WTC11 (cell line): Measurements from ENCODE around the gene TNNT3. TPM values are rescaled to one million over a fixed set of nuclear protein-coding genes. Genes with fewer than 3 reads are reported as not detected.

Experiments used
- ATAC-seq: fragments of 200-7000 bp; cut with Tn5 transposase; 2 replicates; pipeline ENCODE4 v1.10.0; 2021; ENCODE audit warnings: mild to moderate bottlenecking, moderate library complexity
- CTCF ChIA-PET: fragments of 300-600 bp; sonication (Branson Sonifier 250); formaldehyde crosslinking; loops from one replicate; lab custom pipeline; 2021; ENCODE audit warnings: antibody characterized with exemption; lab: Charles Lee
- POLR2A ChIA-PET: fragments of 350-600 bp; sonication (Branson Sonifier 250); formaldehyde crosslinking; loops from one replicate; lab custom pipeline; 2021; ENCODE audit warnings: antibody characterized with exemption; lab: Charles Lee
- DNase-seq: peaks from one replicate; pipeline ENCODE4 v3.0.0; 2021; ENCODE audit warnings: low spot score
- H3K27ac Mint-ChIP-seq: 2 replicates; pipeline ENCODE4 v1.8.0; 2021; ENCODE audit warnings: mixed read lengths
- H3K27me3 Mint-ChIP-seq: 2 replicates; pipeline ENCODE4 v1.8.0; 2021; ENCODE audit warnings: low read depth, mild to moderate bottlenecking, moderate library complexity, mixed read lengths
- H3K36me3 Mint-ChIP-seq: 2 replicates; pipeline ENCODE4 v1.8.0; 2021; ENCODE audit warnings: mixed read lengths
- H3K4me1 Mint-ChIP-seq: 2 replicates; pipeline ENCODE4 v1.8.0; 2022; ENCODE audit warnings: mixed read lengths
- H3K4me3 Mint-ChIP-seq: 2 replicates; pipeline ENCODE4 v1.8.0; 2021; ENCODE audit warnings: mild to moderate bottlenecking, moderate library complexity, mixed read lengths
- H3K9me3 Mint-ChIP-seq: 2 replicates; pipeline ENCODE4 v1.8.0; 2021; ENCODE audit warnings: mixed read lengths
- HMGA2 ChIP-seq: fragments of 250-450 bp; sonication (Bioruptor Pico); IDR thresholded peaks from 2 replicates; pipeline ENCODE4 v1.4.0; 2021; ENCODE audit warnings: mild to moderate bottlenecking, moderate library complexity
- MYBL2 ChIP-seq: sonication (generic); formaldehyde crosslinking; IDR thresholded peaks from 2 replicates; pipeline ENCODE4 v1.8.1; 2023; ENCODE audit warnings: mild to moderate bottlenecking, moderate library complexity, missing genetic modification reagents
- NR1H2 ChIP-seq: sonication (generic); formaldehyde crosslinking; IDR thresholded peaks from 2 replicates; pipeline ENCODE4 v1.9.0; 2021; ENCODE audit warnings: mild to moderate bottlenecking, moderate library complexity, missing genetic modification reagents
- TEAD1 ChIP-seq: sonication (generic); formaldehyde crosslinking; IDR thresholded peaks from 2 replicates; pipeline ENCODE4 v1.8.0; 2022; ENCODE audit warnings: mild to moderate bottlenecking, missing genetic modification reagents
- TEAD4 ChIP-seq: sonication (generic); formaldehyde crosslinking; IDR thresholded peaks from 2 replicates; pipeline ENCODE4 v1.8.0; 2022; ENCODE audit warnings: mild to moderate bottlenecking, missing genetic modification reagents
- ZNF121 ChIP-seq: sonication (generic); formaldehyde crosslinking; IDR thresholded peaks from 2 replicates; pipeline ENCODE4 v1.8.0; 2023; ENCODE audit warnings: missing genetic modification reagents
- ZNF396 ChIP-seq: fragments of 250-450 bp; sonication (Bioruptor Pico); IDR thresholded peaks from 2 replicates; pipeline ENCODE4 v1.8.0; 2021; ENCODE audit warnings: mild to moderate bottlenecking, moderate library complexity, borderline replicate concordance
- total RNA-seq: library from RNA; stranded (reverse); gene quantifications from 3 replicates; pipeline ENCODE4 v1.2.3, GENCODE V29; 2021
- TF ChIP-seq, protein P1 (sequence below): fragments of 200-600 bp; IDR thresholded peaks from 2 replicates; pipeline ENCODE4 v1.8.0; 2022; ENCODE audit warnings: antibody characterized with exemption
- TF ChIP-seq, protein P2 (sequence below): fragments of 250-450 bp; sonication (Bioruptor Pico); IDR thresholded peaks from 2 replicates; pipeline ENCODE4 v1.9.0; 2021; ENCODE audit warnings: mild to moderate bottlenecking, borderline replicate concordance
- TF ChIP-seq, protein P3 (sequence below): sonication (generic); formaldehyde crosslinking; IDR thresholded peaks from 2 replicates; pipeline ENCODE4 v1.8.0; 2023; ENCODE audit warnings: mild to moderate bottlenecking, missing genetic modification reagents
- TF ChIP-seq, protein P4 (sequence below): sonication (generic); formaldehyde crosslinking; IDR thresholded peaks from 2 replicates; pipeline ENCODE4 v1.8.0; 2022; ENCODE audit warnings: mild to moderate bottlenecking, missing genetic modification reagents
- TF ChIP-seq, protein P5 (sequence below): sonication (generic); formaldehyde crosslinking; IDR thresholded peaks from 2 replicates; pipeline ENCODE4 v1.8.1; 2022; ENCODE audit warnings: low read depth, mild to moderate bottlenecking, moderate library complexity, missing genetic modification reagents, borderline replicate concordance
- TF ChIP-seq, protein P6 (sequence below): fragments of 250-450 bp; sonication (Bioruptor Pico); IDR thresholded peaks from 2 replicates; pipeline ENCODE4 v2.1.2; 2022; ENCODE audit warnings: mild to moderate bottlenecking, moderate library complexity
- TF ChIP-seq, protein P7 (sequence below): fragments of 250-450 bp; sonication (Bioruptor Pico); IDR thresholded peaks from 2 replicates; pipeline ENCODE4 v1.9.0; 2021; ENCODE audit warnings: mild to moderate bottlenecking

The TNNT3 gene
- total RNA-seq, 1 experiment from 2014 or later: not detected

DNA sequence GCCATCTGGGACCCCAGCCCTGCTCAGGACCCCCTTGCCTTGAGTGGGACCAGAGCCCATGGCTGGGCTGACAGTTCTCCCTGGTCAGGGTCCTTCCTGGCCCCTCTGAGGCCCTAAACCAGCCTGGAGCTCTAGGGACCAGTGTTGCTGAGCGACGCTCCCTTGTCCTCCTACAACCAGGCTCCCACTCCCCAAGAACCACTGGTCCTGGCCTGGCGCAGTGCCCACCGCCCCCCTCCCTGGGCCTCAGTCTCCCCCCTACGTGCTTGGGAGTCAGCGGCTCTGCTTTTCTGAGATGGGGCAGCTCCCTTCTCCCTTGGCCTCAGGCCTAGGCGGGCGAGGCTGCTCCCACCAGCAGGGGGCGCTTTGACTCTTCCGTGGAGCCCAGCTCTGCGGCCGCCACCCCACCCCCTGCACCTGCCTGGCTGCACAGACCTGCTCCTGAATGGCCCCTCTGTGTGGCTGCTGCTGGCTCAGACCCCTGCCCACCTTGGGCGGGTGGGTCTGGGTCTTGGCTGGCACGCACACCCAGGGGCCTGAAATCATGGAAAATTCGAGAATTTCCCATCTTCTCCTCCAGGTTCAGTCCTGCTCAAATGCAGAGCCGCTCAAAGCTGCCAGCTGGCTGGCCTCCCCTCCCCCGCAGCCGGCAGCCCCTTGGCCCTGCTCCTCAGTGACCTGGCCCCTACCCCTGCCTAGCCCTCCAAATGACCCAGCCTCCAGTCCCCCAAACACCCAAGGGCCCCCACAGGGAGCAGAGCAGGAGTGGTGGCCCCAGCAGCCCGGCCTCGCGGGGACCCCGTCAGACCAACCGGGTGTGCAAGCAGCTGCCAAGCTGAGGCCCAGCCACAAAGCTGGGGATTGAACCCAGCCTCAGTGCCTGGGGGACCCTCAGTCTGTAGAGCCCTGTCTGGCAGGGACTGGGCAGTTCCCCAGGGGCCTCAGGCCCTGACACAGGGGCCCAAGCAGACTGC, 37.0 kb upstream of the TNNT3 start:
- POLR2A ChIA-PET: interaction anchor here (0.6 to 1.0 kb wide), 3 partner anchors 86 to 254 kb away, joined by 3 read pairs; no protein-coding TSS in a partner anchor
- Mint-ChIP-seq H3K4me1 (no peaks in the 10 kb centered on the region), H3K4me3 (no peak overlapping the region)
- peak; percentile 97 for ATAC-seq
- DNase-seq: peak; percentile 89
- TF ChIP-seq, protein P1, sequence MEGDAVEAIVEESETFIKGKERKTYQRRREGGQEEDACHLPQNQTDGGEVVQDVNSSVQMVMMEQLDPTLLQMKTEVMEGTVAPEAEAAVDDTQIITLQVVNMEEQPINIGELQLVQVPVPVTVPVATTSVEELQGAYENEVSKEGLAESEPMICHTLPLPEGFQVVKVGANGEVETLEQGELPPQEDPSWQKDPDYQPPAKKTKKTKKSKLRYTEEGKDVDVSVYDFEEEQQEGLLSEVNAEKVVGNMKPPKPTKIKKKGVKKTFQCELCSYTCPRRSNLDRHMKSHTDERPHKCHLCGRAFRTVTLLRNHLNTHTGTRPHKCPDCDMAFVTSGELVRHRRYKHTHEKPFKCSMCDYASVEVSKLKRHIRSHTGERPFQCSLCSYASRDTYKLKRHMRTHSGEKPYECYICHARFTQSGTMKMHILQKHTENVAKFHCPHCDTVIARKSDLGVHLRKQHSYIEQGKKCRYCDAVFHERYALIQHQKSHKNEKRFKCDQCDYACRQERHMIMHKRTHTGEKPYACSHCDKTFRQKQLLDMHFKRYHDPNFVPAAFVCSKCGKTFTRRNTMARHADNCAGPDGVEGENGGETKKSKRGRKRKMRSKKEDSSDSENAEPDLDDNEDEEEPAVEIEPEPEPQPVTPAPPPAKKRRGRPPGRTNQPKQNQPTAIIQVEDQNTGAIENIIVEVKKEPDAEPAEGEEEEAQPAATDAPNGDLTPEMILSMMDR: peak; percentile 95
- TF ChIP-seq, protein P2, sequence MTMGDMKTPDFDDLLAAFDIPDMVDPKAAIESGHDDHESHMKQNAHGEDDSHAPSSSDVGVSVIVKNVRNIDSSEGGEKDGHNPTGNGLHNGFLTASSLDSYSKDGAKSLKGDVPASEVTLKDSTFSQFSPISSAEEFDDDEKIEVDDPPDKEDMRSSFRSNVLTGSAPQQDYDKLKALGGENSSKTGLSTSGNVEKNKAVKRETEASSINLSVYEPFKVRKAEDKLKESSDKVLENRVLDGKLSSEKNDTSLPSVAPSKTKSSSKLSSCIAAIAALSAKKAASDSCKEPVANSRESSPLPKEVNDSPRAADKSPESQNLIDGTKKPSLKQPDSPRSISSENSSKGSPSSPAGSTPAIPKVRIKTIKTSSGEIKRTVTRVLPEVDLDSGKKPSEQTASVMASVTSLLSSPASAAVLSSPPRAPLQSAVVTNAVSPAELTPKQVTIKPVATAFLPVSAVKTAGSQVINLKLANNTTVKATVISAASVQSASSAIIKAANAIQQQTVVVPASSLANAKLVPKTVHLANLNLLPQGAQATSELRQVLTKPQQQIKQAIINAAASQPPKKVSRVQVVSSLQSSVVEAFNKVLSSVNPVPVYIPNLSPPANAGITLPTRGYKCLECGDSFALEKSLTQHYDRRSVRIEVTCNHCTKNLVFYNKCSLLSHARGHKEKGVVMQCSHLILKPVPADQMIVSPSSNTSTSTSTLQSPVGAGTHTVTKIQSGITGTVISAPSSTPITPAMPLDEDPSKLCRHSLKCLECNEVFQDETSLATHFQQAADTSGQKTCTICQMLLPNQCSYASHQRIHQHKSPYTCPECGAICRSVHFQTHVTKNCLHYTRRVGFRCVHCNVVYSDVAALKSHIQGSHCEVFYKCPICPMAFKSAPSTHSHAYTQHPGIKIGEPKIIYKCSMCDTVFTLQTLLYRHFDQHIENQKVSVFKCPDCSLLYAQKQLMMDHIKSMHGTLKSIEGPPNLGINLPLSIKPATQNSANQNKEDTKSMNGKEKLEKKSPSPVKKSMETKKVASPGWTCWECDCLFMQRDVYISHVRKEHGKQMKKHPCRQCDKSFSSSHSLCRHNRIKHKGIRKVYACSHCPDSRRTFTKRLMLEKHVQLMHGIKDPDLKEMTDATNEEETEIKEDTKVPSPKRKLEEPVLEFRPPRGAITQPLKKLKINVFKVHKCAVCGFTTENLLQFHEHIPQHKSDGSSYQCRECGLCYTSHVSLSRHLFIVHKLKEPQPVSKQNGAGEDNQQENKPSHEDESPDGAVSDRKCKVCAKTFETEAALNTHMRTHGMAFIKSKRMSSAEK: no peak
- 0 out of 2 replicates have a peak, but pooled peaks have one; percentile 22 for TF ChIP-seq ZNF121 (CRISPR knock-in tag)
- TF ChIP-seq, protein P3, sequence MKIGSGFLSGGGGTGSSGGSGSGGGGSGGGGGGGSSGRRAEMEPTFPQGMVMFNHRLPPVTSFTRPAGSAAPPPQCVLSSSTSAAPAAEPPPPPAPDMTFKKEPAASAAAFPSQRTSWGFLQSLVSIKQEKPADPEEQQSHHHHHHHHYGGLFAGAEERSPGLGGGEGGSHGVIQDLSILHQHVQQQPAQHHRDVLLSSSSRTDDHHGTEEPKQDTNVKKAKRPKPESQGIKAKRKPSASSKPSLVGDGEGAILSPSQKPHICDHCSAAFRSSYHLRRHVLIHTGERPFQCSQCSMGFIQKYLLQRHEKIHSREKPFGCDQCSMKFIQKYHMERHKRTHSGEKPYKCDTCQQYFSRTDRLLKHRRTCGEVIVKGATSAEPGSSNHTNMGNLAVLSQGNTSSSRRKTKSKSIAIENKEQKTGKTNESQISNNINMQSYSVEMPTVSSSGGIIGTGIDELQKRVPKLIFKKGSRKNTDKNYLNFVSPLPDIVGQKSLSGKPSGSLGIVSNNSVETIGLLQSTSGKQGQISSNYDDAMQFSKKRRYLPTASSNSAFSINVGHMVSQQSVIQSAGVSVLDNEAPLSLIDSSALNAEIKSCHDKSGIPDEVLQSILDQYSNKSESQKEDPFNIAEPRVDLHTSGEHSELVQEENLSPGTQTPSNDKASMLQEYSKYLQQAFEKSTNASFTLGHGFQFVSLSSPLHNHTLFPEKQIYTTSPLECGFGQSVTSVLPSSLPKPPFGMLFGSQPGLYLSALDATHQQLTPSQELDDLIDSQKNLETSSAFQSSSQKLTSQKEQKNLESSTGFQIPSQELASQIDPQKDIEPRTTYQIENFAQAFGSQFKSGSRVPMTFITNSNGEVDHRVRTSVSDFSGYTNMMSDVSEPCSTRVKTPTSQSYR (CRISPR knock-in tag): peak; percentile 84
- TF ChIP-seq, protein P4, sequence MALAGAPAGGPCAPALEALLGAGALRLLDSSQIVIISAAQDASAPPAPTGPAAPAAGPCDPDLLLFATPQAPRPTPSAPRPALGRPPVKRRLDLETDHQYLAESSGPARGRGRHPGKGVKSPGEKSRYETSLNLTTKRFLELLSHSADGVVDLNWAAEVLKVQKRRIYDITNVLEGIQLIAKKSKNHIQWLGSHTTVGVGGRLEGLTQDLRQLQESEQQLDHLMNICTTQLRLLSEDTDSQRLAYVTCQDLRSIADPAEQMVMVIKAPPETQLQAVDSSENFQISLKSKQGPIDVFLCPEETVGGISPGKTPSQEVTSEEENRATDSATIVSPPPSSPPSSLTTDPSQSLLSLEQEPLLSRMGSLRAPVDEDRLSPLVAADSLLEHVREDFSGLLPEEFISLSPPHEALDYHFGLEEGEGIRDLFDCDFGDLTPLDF (CRISPR knock-in tag): no peak
- TF ChIP-seq, protein P5, sequence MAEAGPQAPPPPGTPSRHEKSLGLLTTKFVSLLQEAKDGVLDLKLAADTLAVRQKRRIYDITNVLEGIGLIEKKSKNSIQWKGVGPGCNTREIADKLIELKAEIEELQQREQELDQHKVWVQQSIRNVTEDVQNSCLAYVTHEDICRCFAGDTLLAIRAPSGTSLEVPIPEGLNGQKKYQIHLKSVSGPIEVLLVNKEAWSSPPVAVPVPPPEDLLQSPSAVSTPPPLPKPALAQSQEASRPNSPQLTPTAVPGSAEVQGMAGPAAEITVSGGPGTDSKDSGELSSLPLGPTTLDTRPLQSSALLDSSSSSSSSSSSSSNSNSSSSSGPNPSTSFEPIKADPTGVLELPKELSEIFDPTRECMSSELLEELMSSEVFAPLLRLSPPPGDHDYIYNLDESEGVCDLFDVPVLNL: no peak
- TF ChIP-seq ZNF396 (CRISPR knock-in tag): no peak
- TF ChIP-seq, all 79 proteins: peak for 3
- Mint-ChIP-seq H3K27me3 (no peaks in the 10 kb centered on the region; the same call in 1 of the 2 replicates), H3K36me3 (no peaks in the 10 kb centered on the region), H3K9me3 (no peaks in the 10 kb centered on the region), H3K27ac (no peak overlapping the region)
- CTCF ChIA-PET: interaction anchor here (0.5 to 3.8 kb wide), 92 partner anchors 9 to 416 kb away, joined by 3 to 159 read pairs (median 5); partner anchors contain the start of genes H19, IGF2, LSP1 and MRPL23

DNA sequence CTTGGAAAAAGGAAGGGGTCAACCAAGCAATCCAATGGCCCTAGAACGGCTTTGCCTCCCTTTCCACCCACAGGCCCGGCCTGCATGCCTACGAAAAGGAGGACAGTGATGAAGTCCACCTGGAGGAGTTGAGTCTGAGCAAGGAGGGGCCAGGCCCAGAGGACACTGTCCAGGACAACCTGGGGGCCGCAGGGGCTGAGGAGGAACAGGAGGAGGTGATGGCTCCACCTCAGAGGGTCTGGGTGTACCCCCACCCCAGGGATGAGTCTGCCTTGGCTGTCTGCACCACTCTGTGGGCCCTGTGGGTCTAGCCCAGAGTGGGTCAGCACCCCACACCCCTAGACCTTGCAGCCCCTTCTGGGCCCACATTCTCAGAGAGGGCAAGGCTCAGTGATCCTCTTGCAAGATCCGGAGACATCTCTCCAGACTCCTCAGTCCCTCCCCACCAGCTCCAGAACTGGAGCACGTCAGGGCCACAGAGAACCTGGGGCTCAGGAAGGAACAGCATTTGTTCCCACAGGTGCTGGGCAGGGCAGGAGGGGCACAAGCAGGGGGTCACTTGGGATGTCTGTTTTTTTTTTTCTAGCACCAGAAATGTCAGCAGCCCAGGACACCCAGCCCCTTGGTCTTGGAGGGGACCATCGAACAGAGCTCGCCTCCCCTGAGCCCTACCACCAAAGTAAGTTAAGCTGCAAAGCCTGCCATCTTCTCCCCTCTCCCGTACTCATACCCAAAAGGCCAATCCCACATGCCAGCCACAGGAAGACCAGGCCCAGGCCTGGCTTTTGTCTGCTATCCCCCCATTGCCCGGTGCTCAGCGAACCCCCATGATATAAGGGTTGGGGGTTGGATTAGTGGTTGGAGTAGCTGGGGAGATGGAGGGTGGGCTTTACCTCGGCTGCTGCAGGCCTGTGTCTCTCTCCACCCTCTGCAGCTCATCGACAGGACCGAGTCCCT, 35.9 kb upstream of the TNNT3 start:
- no peaks in the 10 kb centered on the region; the same call in 1 of the 2 replicates for H3K27me3 Mint-ChIP-seq
- H3K4me3 Mint-ChIP-seq: no peak overlapping the region
- H3K4me1 Mint-ChIP-seq: no peaks in the 10 kb centered on the region
- H3K27ac Mint-ChIP-seq: no peak overlapping the region
- no peaks in the 10 kb centered on the region for H3K36me3 Mint-ChIP-seq
- no peak for ATAC-seq
- POLR2A ChIA-PET: interaction anchor here (1.0 kb wide), 1 partner anchor 85 kb away, joined by 3 read pairs; no protein-coding TSS in a partner anchor
- DNase-seq: no peak
- H3K9me3 Mint-ChIP-seq: no peaks in the 10 kb centered on the region
- CTCF ChIA-PET: interaction anchor here (0.5 to 3.8 kb wide), 40 partner anchors 11 to 309 kb away, joined by 3 to 159 read pairs (median 10); partner anchors contain the start of genes H19, IGF2, LSP1 and MRPL23
- no peak for TF ChIP-seq TEAD1 (CRISPR knock-in tag)
- TF ChIP-seq MYBL2 (CRISPR knock-in tag): no peak
- TF ChIP-seq TEAD4: no peak
- TF ChIP-seq, protein P6, sequence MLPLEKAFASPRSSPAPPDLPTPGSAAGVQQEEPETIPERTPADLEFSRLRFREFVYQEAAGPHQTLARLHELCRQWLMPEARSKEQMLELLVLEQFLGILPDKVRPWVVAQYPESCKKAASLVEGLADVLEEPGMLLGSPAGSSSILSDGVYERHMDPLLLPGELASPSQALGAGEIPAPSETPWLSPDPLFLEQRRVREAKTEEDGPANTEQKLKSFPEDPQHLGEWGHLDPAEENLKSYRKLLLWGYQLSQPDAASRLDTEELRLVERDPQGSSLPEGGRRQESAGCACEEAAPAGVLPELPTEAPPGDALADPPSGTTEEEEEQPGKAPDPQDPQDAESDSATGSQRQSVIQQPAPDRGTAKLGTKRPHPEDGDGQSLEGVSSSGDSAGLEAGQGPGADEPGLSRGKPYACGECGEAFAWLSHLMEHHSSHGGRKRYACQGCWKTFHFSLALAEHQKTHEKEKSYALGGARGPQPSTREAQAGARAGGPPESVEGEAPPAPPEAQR (CRISPR knock-in tag): no peak
- no peak for TF ChIP-seq NR1H2 (CRISPR knock-in tag)
- TF ChIP-seq HMGA2: no peak
- TF ChIP-seq, protein P7, sequence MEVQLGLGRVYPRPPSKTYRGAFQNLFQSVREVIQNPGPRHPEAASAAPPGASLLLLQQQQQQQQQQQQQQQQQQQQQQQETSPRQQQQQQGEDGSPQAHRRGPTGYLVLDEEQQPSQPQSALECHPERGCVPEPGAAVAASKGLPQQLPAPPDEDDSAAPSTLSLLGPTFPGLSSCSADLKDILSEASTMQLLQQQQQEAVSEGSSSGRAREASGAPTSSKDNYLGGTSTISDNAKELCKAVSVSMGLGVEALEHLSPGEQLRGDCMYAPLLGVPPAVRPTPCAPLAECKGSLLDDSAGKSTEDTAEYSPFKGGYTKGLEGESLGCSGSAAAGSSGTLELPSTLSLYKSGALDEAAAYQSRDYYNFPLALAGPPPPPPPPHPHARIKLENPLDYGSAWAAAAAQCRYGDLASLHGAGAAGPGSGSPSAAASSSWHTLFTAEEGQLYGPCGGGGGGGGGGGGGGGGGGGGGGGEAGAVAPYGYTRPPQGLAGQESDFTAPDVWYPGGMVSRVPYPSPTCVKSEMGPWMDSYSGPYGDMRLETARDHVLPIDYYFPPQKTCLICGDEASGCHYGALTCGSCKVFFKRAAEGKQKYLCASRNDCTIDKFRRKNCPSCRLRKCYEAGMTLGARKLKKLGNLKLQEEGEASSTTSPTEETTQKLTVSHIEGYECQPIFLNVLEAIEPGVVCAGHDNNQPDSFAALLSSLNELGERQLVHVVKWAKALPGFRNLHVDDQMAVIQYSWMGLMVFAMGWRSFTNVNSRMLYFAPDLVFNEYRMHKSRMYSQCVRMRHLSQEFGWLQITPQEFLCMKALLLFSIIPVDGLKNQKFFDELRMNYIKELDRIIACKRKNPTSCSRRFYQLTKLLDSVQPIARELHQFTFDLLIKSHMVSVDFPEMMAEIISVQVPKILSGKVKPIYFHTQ (CRISPR knock-in tag): no peak
